ENCODE measurements around the gene EFCAB12. TPM values are rescaled to one million over a fixed set of nuclear protein-coding genes. Genes with fewer than 3 reads are reported as not detected.

Gene EFCAB12
- total and polyA plus RNA-seq, 2 donors from 2014 or later: 1.2 to 3.5 TPM

DNA sequence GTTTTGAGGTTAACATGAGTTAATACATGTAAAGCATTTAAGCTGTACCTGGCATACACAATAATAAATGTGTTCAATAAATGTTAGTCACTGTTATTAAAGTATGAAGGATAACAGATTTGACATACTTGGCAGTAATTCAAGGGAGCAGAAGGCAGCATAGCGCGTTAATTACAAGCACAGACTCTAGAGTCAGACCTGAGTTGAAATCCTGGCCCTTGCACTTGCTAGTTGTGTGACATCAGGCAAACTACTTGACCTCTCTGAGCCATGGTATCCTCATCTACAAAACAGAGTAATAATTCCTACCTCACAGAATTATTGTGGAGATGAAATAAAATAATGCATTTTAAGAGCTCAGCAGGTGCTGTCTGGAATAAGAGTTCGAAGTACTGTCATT is 17.0 kb upstream of the EFCAB12 start:
- intact Hi-C loops (cut with DNase I): no loop called here
- Histone ChIP-seq H3K4me1 (ENCODE audit: control insufficient read depth in 2 of 3, insufficient read depth in 2 of 3, low read depth in 1 of 3, low read length in 3 of 3) (peaks cover 13 to 32% (median 23%) of the 10 kb centered on the region in 3 donors), H3K27me3 (ENCODE audit: control insufficient read depth, insufficient read depth, low read length) (no peaks in the 10 kb centered on the region), H3K9ac (ENCODE audit: low read length in 3 of 3) (no peak overlapping the region), H3K36me3 (ENCODE audit: control insufficient read depth in 2 of 3, insufficient read depth in 3 of 3, low read length in 3 of 3) (no peaks in the 10 kb centered on the region), H3K4me3 (ENCODE audit: low read length in 3 of 3) (no peak overlapping the region), H3K9me3 (ENCODE audit: control insufficient read depth in 2 of 3, insufficient read depth in 1 of 3, low read length in 3 of 3) (no peaks in the 10 kb centered on the region), H3K27ac (ENCODE audit: low read depth in 2 of 2, low read length in 2 of 2) (no peak overlapping the region)
- TF ChIP-seq, protein P1, sequence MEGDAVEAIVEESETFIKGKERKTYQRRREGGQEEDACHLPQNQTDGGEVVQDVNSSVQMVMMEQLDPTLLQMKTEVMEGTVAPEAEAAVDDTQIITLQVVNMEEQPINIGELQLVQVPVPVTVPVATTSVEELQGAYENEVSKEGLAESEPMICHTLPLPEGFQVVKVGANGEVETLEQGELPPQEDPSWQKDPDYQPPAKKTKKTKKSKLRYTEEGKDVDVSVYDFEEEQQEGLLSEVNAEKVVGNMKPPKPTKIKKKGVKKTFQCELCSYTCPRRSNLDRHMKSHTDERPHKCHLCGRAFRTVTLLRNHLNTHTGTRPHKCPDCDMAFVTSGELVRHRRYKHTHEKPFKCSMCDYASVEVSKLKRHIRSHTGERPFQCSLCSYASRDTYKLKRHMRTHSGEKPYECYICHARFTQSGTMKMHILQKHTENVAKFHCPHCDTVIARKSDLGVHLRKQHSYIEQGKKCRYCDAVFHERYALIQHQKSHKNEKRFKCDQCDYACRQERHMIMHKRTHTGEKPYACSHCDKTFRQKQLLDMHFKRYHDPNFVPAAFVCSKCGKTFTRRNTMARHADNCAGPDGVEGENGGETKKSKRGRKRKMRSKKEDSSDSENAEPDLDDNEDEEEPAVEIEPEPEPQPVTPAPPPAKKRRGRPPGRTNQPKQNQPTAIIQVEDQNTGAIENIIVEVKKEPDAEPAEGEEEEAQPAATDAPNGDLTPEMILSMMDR (IDR thresholded peaks at IDR 0.05; ENCODE audit: borderline replicate concordance, extremely low read depth, insufficient read depth): no peak
- FAIRE-seq (no peak), DNase-seq (no peak)

DNA sequence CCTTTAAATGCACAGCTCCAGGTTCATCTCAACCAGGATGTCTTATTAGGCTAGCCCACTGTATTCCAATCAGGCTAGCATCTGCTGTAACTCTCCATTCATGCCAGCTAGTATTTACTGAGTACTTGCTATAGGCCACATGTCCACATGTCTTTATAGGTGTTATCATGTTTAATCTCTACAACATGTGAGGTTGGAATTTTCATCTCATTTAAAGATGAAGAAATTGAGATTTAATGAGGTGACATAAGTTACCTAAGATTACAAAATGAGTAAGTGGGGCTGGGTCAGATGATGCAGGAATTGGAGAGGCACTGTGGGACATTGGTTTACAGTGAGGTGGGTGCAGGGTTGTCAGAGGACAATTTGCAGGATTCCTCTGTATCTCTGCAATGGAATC is 14.5 kb upstream of the EFCAB12 start:
- H3K27ac ChIP-seq (ENCODE audit: low read depth in 2 of 2, low read length in 2 of 2): no peak overlapping the region
- no peaks in the 10 kb centered on the region for H3K9me3 ChIP-seq (ENCODE audit: control insufficient read depth in 2 of 3, insufficient read depth in 1 of 3, low read length in 3 of 3)
- TF ChIP-seq, protein P1 (IDR thresholded peaks at IDR 0.05; ENCODE audit: borderline replicate concordance, extremely low read depth, insufficient read depth): no peak
- FAIRE-seq: no peak
- intact Hi-C loops (cut with DNase I): no loop called here
- peaks cover 0 to 1% (median 0%) of the 10 kb centered on the region in 3 donors for H3K36me3 ChIP-seq (ENCODE audit: control insufficient read depth in 2 of 3, insufficient read depth in 3 of 3, low read length in 3 of 3)
- H3K9ac ChIP-seq (ENCODE audit: low read length in 3 of 3): no peak overlapping the region
- H3K4me3 ChIP-seq (ENCODE audit: low read length in 3 of 3): no peak overlapping the region
- no peaks in the 10 kb centered on the region for H3K27me3 ChIP-seq (ENCODE audit: control insufficient read depth, insufficient read depth, low read length)
- peaks cover 3 to 24% (median 20%) of the 10 kb centered on the region in 3 donors for H3K4me1 ChIP-seq (ENCODE audit: control insufficient read depth in 2 of 3, insufficient read depth in 2 of 3, low read depth in 1 of 3, low read length in 3 of 3)
- DNase-seq: no peak

DNA sequence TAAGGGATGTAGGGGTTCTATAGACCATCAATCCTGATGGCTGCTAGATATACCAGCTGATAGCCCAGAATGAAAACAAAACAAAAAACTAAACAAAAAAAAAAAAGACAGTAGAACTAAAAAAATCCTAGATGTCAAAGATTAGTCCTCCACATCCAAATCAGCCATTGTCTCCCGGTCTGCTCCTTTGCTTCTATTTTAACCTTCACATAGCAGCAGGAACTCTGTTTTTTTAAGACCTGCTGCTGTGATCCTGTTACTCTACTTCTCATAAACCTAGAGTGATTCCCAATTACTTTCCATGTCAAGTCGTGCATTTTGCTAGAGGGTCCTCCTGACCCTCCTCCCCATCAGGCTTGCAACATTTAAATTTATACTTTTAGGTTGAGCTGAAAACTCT is 14.1 kb upstream of the EFCAB12 start:
- H3K4me3 ChIP-seq (ENCODE audit: low read length in 3 of 3): no peak overlapping the region
- H3K9ac ChIP-seq (ENCODE audit: low read length in 3 of 3): no peak overlapping the region
- intact Hi-C loops (cut with DNase I): no loop called here
- FAIRE-seq (no peak), DNase-seq (no peak)
- TF ChIP-seq, protein P1 (IDR thresholded peaks at IDR 0.05; ENCODE audit: borderline replicate concordance, extremely low read depth, insufficient read depth): no peak
- H3K9me3 ChIP-seq (ENCODE audit: control insufficient read depth in 2 of 3, insufficient read depth in 1 of 3, low read length in 3 of 3): no peaks in the 10 kb centered on the region
- peaks cover 0 to 6% (median under 1%) of the 10 kb centered on the region in 3 donors for H3K36me3 ChIP-seq (ENCODE audit: control insufficient read depth in 2 of 3, insufficient read depth in 3 of 3, low read length in 3 of 3)
- no peak overlapping the region for H3K27ac ChIP-seq (ENCODE audit: low read depth in 2 of 2, low read length in 2 of 2)
- peaks cover 3 to 24% (median 20%) of the 10 kb centered on the region in 3 donors for H3K4me1 ChIP-seq (ENCODE audit: control insufficient read depth in 2 of 3, insufficient read depth in 2 of 3, low read depth in 1 of 3, low read length in 3 of 3)
- H3K27me3 ChIP-seq (ENCODE audit: control insufficient read depth, insufficient read depth, low read length): no peaks in the 10 kb centered on the region

DNA sequence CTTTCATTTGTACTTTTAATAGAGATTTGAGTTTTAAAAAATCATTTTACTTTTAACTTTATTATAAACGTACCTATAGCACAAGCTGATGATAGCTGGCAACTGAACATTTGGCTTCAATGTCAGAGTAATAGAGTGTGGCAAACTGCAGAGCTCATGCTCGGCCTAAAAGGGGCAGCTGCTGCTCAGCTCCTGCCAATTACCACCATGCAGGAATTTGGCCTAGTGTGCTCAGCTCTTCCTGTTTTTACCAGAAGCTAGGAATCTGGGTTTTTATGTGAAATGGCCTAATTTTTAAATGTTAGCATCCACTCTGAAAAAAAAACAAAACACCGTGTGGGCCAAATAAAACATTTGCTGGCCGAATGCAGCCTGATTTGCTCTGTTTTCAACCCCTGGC is 13.3 kb upstream of the EFCAB12 start:
- TF ChIP-seq, protein P1 (IDR thresholded peaks at IDR 0.05; ENCODE audit: borderline replicate concordance, extremely low read depth, insufficient read depth): no peak
- FAIRE-seq (no peak), DNase-seq (peak in 2 of 5 donors; percentile 23 to 44)
- H3K36me3 ChIP-seq (ENCODE audit: control insufficient read depth in 2 of 3, insufficient read depth in 3 of 3, low read length in 3 of 3): peaks cover 0 to 12% (median 3%) of the 10 kb centered on the region in 3 donors
- H3K4me3 ChIP-seq (ENCODE audit: low read length in 3 of 3): peak overlapping the region in 1 of 3 donors; percentile 95
- H3K9me3 ChIP-seq (ENCODE audit: control insufficient read depth in 2 of 3, insufficient read depth in 1 of 3, low read length in 3 of 3): no peaks in the 10 kb centered on the region
- H3K4me1 ChIP-seq (ENCODE audit: control insufficient read depth in 2 of 3, insufficient read depth in 2 of 3, low read depth in 1 of 3, low read length in 3 of 3): peaks cover 3 to 20% (median 19%) of the 10 kb centered on the region in 3 donors
- peak overlapping the region in 1 of 2 donors; percentile 92 for H3K27ac ChIP-seq (ENCODE audit: low read depth in 2 of 2, low read length in 2 of 2)
- H3K27me3 ChIP-seq (ENCODE audit: control insufficient read depth, insufficient read depth, low read length): no peaks in the 10 kb centered on the region
- intact Hi-C loops (cut with DNase I): no loop called here
- H3K9ac ChIP-seq (ENCODE audit: low read length in 3 of 3): peak overlapping the region in 1 of 3 donors; percentile 68

Data from kidney (tissue), 14 donors.